ENCODE data around the gene PCNT.

GRCh38 chr21:46482846-46483231, 158.9 kb downstream of the PCNT start:
- no peak for TF ChIP-seq CTCF (IDR thresholded peaks at IDR 0.05)
- TF ChIP-seq ZFX (IDR thresholded peaks at IDR 0.05; ENCODE audit: borderline replicate concordance): no peak

Measured in 22Rv1 (cell line).